ENCODE results near the gene CYTIP.

Gene CYTIP

DNA sequence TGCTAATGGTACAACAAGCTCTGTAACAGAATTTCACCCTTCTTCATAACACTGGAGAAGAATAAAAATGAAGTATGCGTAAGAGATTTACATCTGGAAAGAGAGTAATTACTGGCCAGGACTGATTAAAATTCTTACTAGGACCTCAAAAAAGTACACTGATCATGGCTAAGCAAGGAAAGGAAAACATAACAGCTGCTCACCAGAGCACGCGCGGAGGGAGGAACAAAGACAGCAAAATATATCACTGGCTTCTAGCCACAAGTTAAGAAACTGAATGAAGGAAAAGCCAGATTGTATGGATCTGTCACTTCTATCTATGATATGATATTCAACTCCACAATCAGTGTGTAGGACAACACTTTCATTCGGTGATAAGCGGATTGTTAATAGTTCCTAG lies 15.6 kb upstream of the CYTIP start:
- Histone ChIP-seq H3K4me1 (no peaks in the 10 kb centered on the region), H3K27me3 (ENCODE audit: control insufficient read depth, insufficient read depth, low read length) (no peaks in the 10 kb centered on the region), H3K4me2 (ENCODE audit: low read length) (no peak overlapping the region), H3K4me3 (ENCODE audit: low read depth, low read length) (no peak overlapping the region), H3K36me3 (ENCODE audit: control insufficient read depth, insufficient read depth, low read length) (no peaks in the 10 kb centered on the region), H3K9ac (no peak overlapping the region), H3K9me3 (ENCODE audit: control insufficient read depth, low read length) (no peaks in the 10 kb centered on the region), H3K79me2 (no peaks in the 10 kb centered on the region), H2AFZ (no peak overlapping the region), H3K27ac (no peak overlapping the region)
- TF ChIP-seq, protein P1, sequence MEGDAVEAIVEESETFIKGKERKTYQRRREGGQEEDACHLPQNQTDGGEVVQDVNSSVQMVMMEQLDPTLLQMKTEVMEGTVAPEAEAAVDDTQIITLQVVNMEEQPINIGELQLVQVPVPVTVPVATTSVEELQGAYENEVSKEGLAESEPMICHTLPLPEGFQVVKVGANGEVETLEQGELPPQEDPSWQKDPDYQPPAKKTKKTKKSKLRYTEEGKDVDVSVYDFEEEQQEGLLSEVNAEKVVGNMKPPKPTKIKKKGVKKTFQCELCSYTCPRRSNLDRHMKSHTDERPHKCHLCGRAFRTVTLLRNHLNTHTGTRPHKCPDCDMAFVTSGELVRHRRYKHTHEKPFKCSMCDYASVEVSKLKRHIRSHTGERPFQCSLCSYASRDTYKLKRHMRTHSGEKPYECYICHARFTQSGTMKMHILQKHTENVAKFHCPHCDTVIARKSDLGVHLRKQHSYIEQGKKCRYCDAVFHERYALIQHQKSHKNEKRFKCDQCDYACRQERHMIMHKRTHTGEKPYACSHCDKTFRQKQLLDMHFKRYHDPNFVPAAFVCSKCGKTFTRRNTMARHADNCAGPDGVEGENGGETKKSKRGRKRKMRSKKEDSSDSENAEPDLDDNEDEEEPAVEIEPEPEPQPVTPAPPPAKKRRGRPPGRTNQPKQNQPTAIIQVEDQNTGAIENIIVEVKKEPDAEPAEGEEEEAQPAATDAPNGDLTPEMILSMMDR (IDR thresholded peaks at IDR 0.05): no peak

DNA sequence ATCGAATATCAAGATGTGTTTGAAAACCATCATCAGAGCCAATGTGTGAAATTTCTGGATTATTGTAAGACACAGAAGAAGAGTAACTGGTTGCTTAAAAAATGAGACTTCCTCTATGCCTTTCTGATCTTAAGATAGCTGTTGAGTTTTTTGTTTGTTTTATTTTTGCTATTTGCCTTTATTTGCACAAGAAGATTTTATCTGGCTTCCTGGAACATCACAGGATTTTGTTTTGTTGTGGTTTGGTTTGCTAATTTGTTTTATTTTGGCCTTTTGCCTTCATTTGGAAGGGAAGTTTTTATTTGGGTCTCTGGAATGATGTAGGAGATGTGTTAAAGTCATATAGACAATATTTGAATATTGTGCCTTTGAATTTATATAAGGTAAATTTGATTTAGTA lies 3.9 kb upstream of the CYTIP start:
- TF ChIP-seq, protein P1 (IDR thresholded peaks at IDR 0.05): no peak
- H3K4me2 ChIP-seq (ENCODE audit: low read length): no peak overlapping the region

DNA sequence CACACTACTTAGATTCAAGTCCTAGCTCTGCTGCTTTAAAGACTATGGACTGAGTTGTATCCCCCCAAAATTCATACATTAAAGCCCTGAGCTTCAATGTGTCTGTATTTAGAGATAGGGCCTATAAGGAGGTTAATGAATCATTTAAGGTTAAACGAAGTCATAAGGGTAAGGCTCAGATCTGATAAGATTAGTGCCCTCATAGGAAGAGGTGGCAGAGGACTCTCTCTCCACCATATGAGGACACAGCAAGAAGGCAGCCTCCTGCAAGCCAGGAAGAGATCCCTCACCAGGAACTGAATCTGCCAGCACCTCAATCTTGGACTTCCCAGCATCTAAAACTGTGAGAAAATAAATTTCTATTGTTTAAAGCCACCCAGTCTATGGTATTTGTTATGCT lies 3.1 kb upstream of the CYTIP start:
- H3K9ac ChIP-seq: no peak overlapping the region
- no peak overlapping the region for H2AFZ ChIP-seq
- peak overlapping the region; percentile 3 for H3K4me2 ChIP-seq (ENCODE audit: low read length)
- H3K36me3 ChIP-seq (ENCODE audit: control insufficient read depth, insufficient read depth, low read length): no peaks in the 10 kb centered on the region
- H3K9me3 ChIP-seq (ENCODE audit: control insufficient read depth, low read length): no peaks in the 10 kb centered on the region
- no peaks in the 10 kb centered on the region for H3K4me1 ChIP-seq
- no peak overlapping the region for H3K27ac ChIP-seq
- TF ChIP-seq, protein P1 (IDR thresholded peaks at IDR 0.05): no peak
- no peaks in the 10 kb centered on the region for H3K79me2 ChIP-seq
- H3K27me3 ChIP-seq (ENCODE audit: control insufficient read depth, insufficient read depth, low read length): no peaks in the 10 kb centered on the region
- H3K4me3 ChIP-seq (ENCODE audit: low read depth, low read length): no peak overlapping the region

More for the DNA sequence above, 3.9 kb upstream of the CYTIP start:
- Histone ChIP-seq H3K36me3 (ENCODE audit: control insufficient read depth, insufficient read depth, low read length) (no peaks in the 10 kb centered on the region), H3K4me1 (no peaks in the 10 kb centered on the region), H3K27ac (no peak overlapping the region), H3K9ac (no peak overlapping the region), H3K79me2 (no peaks in the 10 kb centered on the region), H3K27me3 (ENCODE audit: control insufficient read depth, insufficient read depth, low read length) (no peaks in the 10 kb centered on the region), H3K4me3 (ENCODE audit: low read depth, low read length) (no peak overlapping the region), H2AFZ (no peak overlapping the region), H3K9me3 (ENCODE audit: control insufficient read depth, low read length) (no peaks in the 10 kb centered on the region)

DNA sequence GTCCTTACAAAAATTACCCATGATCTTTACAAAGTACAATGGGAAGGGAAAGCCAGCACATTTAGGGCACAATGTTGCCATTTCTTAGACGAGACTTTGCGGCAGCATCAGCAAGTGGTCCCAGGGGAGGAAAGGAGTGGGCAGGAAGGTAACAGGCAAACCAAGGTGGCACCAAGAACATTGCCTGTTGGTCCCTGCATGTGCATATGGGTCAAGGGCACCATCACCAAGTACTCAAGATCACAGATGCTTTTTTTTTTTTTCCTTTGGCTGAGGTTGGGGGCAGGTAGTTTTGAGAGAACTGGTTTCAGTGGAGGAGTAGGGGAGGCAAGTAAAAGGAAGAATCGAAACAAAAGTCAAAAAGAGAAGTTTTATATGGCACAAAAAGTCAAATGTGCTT lies 752 bp upstream of the CYTIP start:
- Histone ChIP-seq H2AFZ (no peak overlapping the region), H3K4me3 (ENCODE audit: low read depth, low read length) (no peak overlapping the region), H3K9me3 (ENCODE audit: control insufficient read depth, low read length) (no peaks in the 10 kb centered on the region), H3K79me2 (no peaks in the 10 kb centered on the region), H3K4me2 (ENCODE audit: low read length) (no peak overlapping the region), H3K36me3 (ENCODE audit: control insufficient read depth, insufficient read depth, low read length) (no peaks in the 10 kb centered on the region), H3K27me3 (ENCODE audit: control insufficient read depth, insufficient read depth, low read length) (no peaks in the 10 kb centered on the region), H3K9ac (no peak overlapping the region), H3K4me1 (no peaks in the 10 kb centered on the region), H3K27ac (no peak overlapping the region)
- TF ChIP-seq, protein P1 (IDR thresholded peaks at IDR 0.05): no peak

DNA sequence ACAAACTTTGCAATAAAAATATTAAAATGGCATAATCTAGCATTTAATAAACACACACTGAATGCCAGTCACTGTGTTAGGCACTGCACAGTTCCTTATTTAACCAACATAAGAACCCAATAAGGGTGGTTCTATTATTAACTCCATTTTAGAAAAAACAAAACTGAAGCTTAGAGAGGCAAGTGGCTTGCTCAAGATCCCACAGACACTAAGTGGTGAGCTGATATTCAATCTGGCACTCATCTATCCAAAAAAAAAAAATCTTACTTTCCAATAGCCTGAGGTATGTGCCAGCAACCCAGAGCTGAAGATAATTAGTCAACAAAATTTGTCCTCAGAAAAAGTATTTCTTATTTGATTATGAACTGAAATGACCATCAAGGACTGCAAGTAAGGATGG lies 799 bp downstream of the CYTIP start:
- H3K9me3 ChIP-seq (ENCODE audit: control insufficient read depth, low read length): no peaks in the 10 kb centered on the region
- H3K9ac ChIP-seq: no peak overlapping the region
- no peak overlapping the region for H3K4me3 ChIP-seq (ENCODE audit: low read depth, low read length)
- H2AFZ ChIP-seq: no peak overlapping the region
- no peaks in the 10 kb centered on the region for H3K79me2 ChIP-seq
- TF ChIP-seq, protein P1 (IDR thresholded peaks at IDR 0.05): no peak
- no peaks in the 10 kb centered on the region for H3K36me3 ChIP-seq (ENCODE audit: control insufficient read depth, insufficient read depth, low read length)
- H3K27me3 ChIP-seq (ENCODE audit: control insufficient read depth, insufficient read depth, low read length): no peaks in the 10 kb centered on the region
- H3K27ac ChIP-seq: no peak overlapping the region
- H3K4me1 ChIP-seq: no peaks in the 10 kb centered on the region
- H3K4me2 ChIP-seq (ENCODE audit: low read length): no peak overlapping the region

Data from parathyroid adenoma (tissue), 2 donors.